GM08714 (cell line): ENCODE data around the gene CTTN.

Experiments
- H3K4me3 ChIP-seq: fragments of 200-500 bp; sonication (Bioruptor generic); 2 replicates; pipeline ENCODE4 v1.5.1; 2014; ENCODE audit warnings: mild to moderate bottlenecking, low read length, inconsistent platforms
- ZNF274 ChIP-seq: IDR thresholded peaks from 2 replicates; pipeline ENCODE4 v1.6.1; 2012; ENCODE audit warnings: mild to moderate bottlenecking, low read depth, low read length

Gene CTTN

DNA sequence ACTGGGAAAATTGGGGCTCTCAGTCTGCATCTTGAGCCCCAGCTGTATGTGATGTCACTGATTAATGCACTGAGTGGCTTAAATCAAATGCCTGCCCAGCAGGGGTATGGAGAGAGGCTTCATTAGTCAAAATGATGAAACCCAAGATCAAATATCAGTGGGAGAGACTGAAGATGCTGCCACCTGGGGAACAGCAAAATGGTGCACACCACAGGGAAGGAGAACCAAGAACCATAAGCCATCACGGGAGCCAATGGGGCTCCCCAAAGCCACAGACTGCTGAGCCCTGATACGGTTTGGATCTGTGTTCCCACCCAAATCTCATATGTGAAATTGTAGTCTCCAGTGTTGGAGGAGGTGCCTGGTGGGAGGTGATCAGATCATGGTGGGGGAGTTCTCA is 85.6 kb downstream of the CTTN start:
- TF ChIP-seq ZNF274 = no peak

DNA sequence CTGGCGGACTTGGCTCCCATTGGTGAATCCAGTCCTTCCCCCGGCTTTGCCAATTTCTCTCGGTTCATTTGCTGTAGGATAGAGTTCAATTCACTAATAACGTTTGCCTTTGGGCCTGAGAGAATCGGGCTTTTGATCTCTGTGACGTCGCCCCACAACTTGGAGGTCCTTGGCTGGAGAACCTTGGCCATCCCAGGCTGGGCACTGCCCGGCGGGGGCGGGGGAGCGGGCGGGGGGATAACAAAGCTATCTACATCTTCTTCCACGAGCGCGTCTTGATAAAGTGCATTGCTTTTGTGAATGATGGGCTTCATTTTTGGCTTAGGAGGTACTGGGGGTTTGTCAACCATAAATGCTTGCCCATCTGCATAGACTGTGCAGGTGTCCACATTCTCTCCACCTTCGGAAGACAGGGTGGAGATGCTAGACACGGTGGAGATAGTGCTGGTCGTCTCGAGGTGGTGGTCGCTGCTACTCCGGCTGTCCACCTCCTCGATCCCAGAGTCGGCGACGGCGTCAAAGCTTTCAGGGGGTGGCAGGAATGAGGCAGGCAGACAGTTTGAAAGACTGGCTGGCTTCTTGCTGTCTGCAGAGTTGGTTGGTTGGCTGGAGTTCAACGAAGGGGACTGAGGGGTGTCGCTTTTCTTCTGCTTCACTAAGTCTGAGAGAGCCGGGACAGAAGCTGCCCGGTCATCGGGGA is 87.1 kb downstream of the CTTN start:
- H3K4me3 ChIP-seq = no peak overlapping the region
- no peak for TF ChIP-seq ZNF274

More for the DNA sequence above, 85.6 kb downstream of the CTTN start:
- H3K4me3 ChIP-seq = no peak overlapping the region

GRCh38 chr11:70486026-70486415 is 87.7 kb downstream of the CTTN start:
- no peak for TF ChIP-seq ZNF274
- no peak overlapping the region for H3K4me3 ChIP-seq
